CD4-positive, alpha-beta T cell treated with Interleukin-4 for 4 hours (primary cell): ENCODE measurements around the gene USP15.
A peak's percentile ranks its signal among the peaks of the same experiment; 100 is the strongest.
"Not testable (repeated sequence)": the region's sequence is repeated elsewhere in the genome, so short reads cannot be mapped to it uniquely, and the experiment has no call there.

ENCODE experiments used
- DNase-seq: peaks from one replicate; pipeline ENCODE4 v3.0.0-alpha.2; 2020

Gene USP15

GRCh38 chr12:62379026-62379722 is 119.0 kb downstream of the USP15 start:
- no peak for DNase-seq

- no peak for DNase-seq
These were observed 119.5 kb downstream of the USP15 start for GRCh38 chr12:62379723-62380045.

- DNase-seq: no peak
These were observed 122.3 kb downstream of the USP15 start for GRCh38 chr12:62382526-62382925.

GRCh38 chr12:62396750-62397149 is 136.5 kb downstream of the USP15 start:
- DNase-seq: no peak

- no peak for DNase-seq
These were observed 139.9 kb downstream of the USP15 start for GRCh38 chr12:62400135-62400534.

- DNase-seq: no peak
These were observed 141.4 kb downstream of the USP15 start for GRCh38 chr12:62401631-62402030.

GRCh38 chr12:62403031-62403430 is 142.8 kb downstream of the USP15 start:
- no peak for DNase-seq

GRCh38 chr12:62407587-62407986 is 147.4 kb downstream of the USP15 start:
- no peak for DNase-seq

- DNase-seq: no peak
These were observed 148.9 kb downstream of the USP15 start for GRCh38 chr12:62409068-62409467.

- DNase-seq: no peak
These were observed 154.0 kb downstream of the USP15 start for GRCh38 chr12:62414180-62414579.

GRCh38 chr12:62426089-62426488 is 165.9 kb downstream of the USP15 start:
- no peak for DNase-seq

- no peak for DNase-seq
These were observed 169.3 kb downstream of the USP15 start for GRCh38 chr12:62429457-62429856.

- DNase-seq: no peak
These were observed 174.5 kb downstream of the USP15 start for GRCh38 chr12:62434494-62435302.

GRCh38 chr12:62435303-62436163 is 175.3 kb downstream of the USP15 start:
- peak; percentile 19 for DNase-seq

GRCh38 chr12:62436164-62436503 is 175.9 kb downstream of the USP15 start:
- no peak for DNase-seq

- peak; percentile 60 for DNase-seq
These were observed 178.0 kb downstream of the USP15 start for GRCh38 chr12:62438098-62438692.

GRCh38 chr12:62446754-62447452 is 186.7 kb downstream of the USP15 start:
- DNase-seq: no peak

- no peak for DNase-seq
These were observed 188.2 kb downstream of the USP15 start for GRCh38 chr12:62448436-62448835.

- not testable (repeated sequence) for DNase-seq
These were observed 195.2 kb downstream of the USP15 start for GRCh38 chr12:62455429-62455828.

GRCh38 chr12:62458626-62459025 is 198.4 kb downstream of the USP15 start:
- DNase-seq: no peak

GRCh38 chr12:62459976-62460375 is 199.8 kb downstream of the USP15 start:
- DNase-seq: no peak

GRCh38 chr12:62461171-62461837 is 201.1 kb downstream of the USP15 start:
- not testable (repeated sequence) for DNase-seq
